Parathyroid adenoma (tissue), 2 donors: ENCODE results near the gene CLN5.
A peak's percentile ranks its signal among the peaks of the same experiment; 100 is the strongest.

Source experiments
- H2AFZ ChIP-seq: fragments of 300-600 bp; sonication (generic); one replicate; pipeline ENCODE4 v1.7.0; 2017; ENCODE audit warnings: antibody characterized with exemption, mild to moderate bottlenecking
- H3K27ac ChIP-seq: fragments of 300-600 bp; sonication (generic); one replicate; pipeline ENCODE4 v1.7.0; 2017
- H3K27me3 ChIP-seq: fragments of 300-600 bp; sonication (generic); one replicate; pipeline ENCODE4 v1.7.0; 2017; ENCODE audit warnings: low read length; ENCODE audit not compliant: control insufficient read depth, insufficient read depth
- H3K36me3 ChIP-seq: fragments of 300-600 bp; sonication (generic); one replicate; pipeline ENCODE4 v1.7.0; 2017; ENCODE audit warnings: low read length; ENCODE audit not compliant: control insufficient read depth, insufficient read depth
- H3K4me1 ChIP-seq: fragments of 300-600 bp; sonication (generic); one replicate; pipeline ENCODE4 v1.7.0; 2017; ENCODE audit warnings: control low read depth
- H3K4me2 ChIP-seq: fragments of 300-600 bp; sonication (generic); one replicate; pipeline ENCODE4 v1.7.0; 2017; ENCODE audit warnings: low read length
- H3K4me3 ChIP-seq: fragments of 300-600 bp; sonication (generic); one replicate; pipeline ENCODE4 v1.7.0; 2017; ENCODE audit warnings: low read depth, low read length
- H3K79me2 ChIP-seq: fragments of 300-600 bp; sonication (generic); one replicate; pipeline ENCODE4 v1.7.0; 2017; ENCODE audit warnings: control low read depth
- H3K9ac ChIP-seq: fragments of 300-600 bp; sonication (generic); one replicate; pipeline ENCODE4 v1.7.0; 2017; ENCODE audit warnings: mild to moderate bottlenecking
- H3K9me3 ChIP-seq: fragments of 300-600 bp; sonication (generic); one replicate; pipeline ENCODE4 v1.7.0; 2017; ENCODE audit warnings: low read length; ENCODE audit not compliant: control insufficient read depth
- CTCF ChIP-seq: fragments of 300-600 bp; sonication (generic); IDR thresholded peaks from one replicate; pipeline ENCODE4 v1.7.0; 2017; ENCODE audit warnings: antibody characterized with exemption, mild to moderate bottlenecking
- donor health status: primary hyperparathyroidism.

CLN5 gene

GRCh38 chr13:76982061-76982460, 9.8 kb upstream of the CLN5 start:
- Histone ChIP-seq H2AFZ (no peak overlapping the region), H3K79me2 (no peaks in the 10 kb centered on the region), H3K36me3 (no peaks in the 10 kb centered on the region), H3K9me3 (no peaks in the 10 kb centered on the region), H3K4me1 (no peaks in the 10 kb centered on the region), H3K27ac (no peak overlapping the region), H3K9ac (no peak overlapping the region), H3K4me3 (no peak overlapping the region), H3K27me3 (no peaks in the 10 kb centered on the region), H3K4me2 (no peak overlapping the region)
- TF ChIP-seq CTCF, result no peak

- Histone ChIP-seq H2AFZ (no peak overlapping the region), H3K4me2 (no peak overlapping the region), H3K4me1 (no peaks in the 10 kb centered on the region), H3K4me3 (no peak overlapping the region), H3K79me2 (no peaks in the 10 kb centered on the region), H3K9me3 (no peaks in the 10 kb centered on the region), H3K36me3 (no peaks in the 10 kb centered on the region), H3K27me3 (no peaks in the 10 kb centered on the region), H3K27ac (no peak overlapping the region), H3K9ac (no peak overlapping the region)
- TF ChIP-seq CTCF, result no peak
Observed at GRCh38 chr13:76983676-76984075, 8.2 kb upstream of the CLN5 start.

GRCh38 chr13:76991432-76991795, 467 bp upstream of the CLN5 start:
- H3K4me2 ChIP-seq, result peak overlapping the region; percentile 85
- TF ChIP-seq CTCF, result no peak
- peak overlapping the region; percentile 87 for H2AFZ ChIP-seq
- H3K9me3 ChIP-seq, result no peaks in the 10 kb centered on the region
- no peaks in the 10 kb centered on the region for H3K4me1 ChIP-seq
- no peaks in the 10 kb centered on the region for H3K36me3 ChIP-seq
- no peaks in the 10 kb centered on the region for H3K27me3 ChIP-seq
- peak overlapping the region; percentile 86 for H3K27ac ChIP-seq
- no peak overlapping the region for H3K9ac ChIP-seq
- H3K4me3 ChIP-seq, result peak overlapping the region; percentile 80
- H3K79me2 ChIP-seq, result no peaks in the 10 kb centered on the region

GRCh38 chr13:76992548-76993001, 694 bp downstream of the CLN5 start:
- peak overlapping the region; percentile 85 for H3K4me2 ChIP-seq
- H3K9me3 ChIP-seq, result no peaks in the 10 kb centered on the region
- H3K9ac ChIP-seq, result peak overlapping the region; percentile 28
- H3K27me3 ChIP-seq, result no peaks in the 10 kb centered on the region
- no peak for TF ChIP-seq CTCF
- H3K4me3 ChIP-seq, result peak overlapping the region; percentile 80
- no peaks in the 10 kb centered on the region for H3K4me1 ChIP-seq
- H2AFZ ChIP-seq, result peak overlapping the region; percentile 87
- peak overlapping the region; percentile 86 for H3K27ac ChIP-seq
- no peaks in the 10 kb centered on the region for H3K79me2 ChIP-seq
- H3K36me3 ChIP-seq, result no peaks in the 10 kb centered on the region

- H3K27me3 ChIP-seq, result no peaks in the 10 kb centered on the region
- no peak for TF ChIP-seq CTCF
- H2AFZ ChIP-seq, result peak overlapping the region; percentile 87
- peak overlapping the region; percentile 85 for H3K4me2 ChIP-seq
- no peaks in the 10 kb centered on the region for H3K79me2 ChIP-seq
- no peaks in the 10 kb centered on the region for H3K9me3 ChIP-seq
- H3K9ac ChIP-seq, result no peak overlapping the region
- H3K36me3 ChIP-seq, result no peaks in the 10 kb centered on the region
- H3K27ac ChIP-seq, result peak overlapping the region; percentile 86
- no peaks in the 10 kb centered on the region for H3K4me1 ChIP-seq
- peak overlapping the region; percentile 80 for H3K4me3 ChIP-seq
Observed at GRCh38 chr13:76993021-76993420, 1.1 kb downstream of the CLN5 start.
